WERI-Rb-1 (cell line): Measurements from ENCODE around the gene ANKRD2.

Source experiments
- DNase-seq: peaks from one replicate; pipeline ENCODE4 v3.0.0-alpha.2; 2020
- H3K27ac ChIP-seq: fragments of 250-450 bp; sonication (Bioruptor Pico); 2 replicates; pipeline ENCODE4 v1.5.1; 2020; ENCODE audit warnings: mild to moderate bottlenecking, moderate library complexity
- H3K27me3 ChIP-seq: fragments of 250-450 bp; sonication (Bioruptor Pico); 2 replicates; pipeline ENCODE4 v1.5.1; 2021; ENCODE audit warnings: mild to moderate bottlenecking, low read depth, moderate library complexity; ENCODE audit not compliant: insufficient read depth, severe bottlenecking
- H3K36me3 ChIP-seq: fragments of 250-450 bp; sonication (Bioruptor Pico); 2 replicates; pipeline ENCODE4 v1.5.1; 2020; ENCODE audit warnings: mild to moderate bottlenecking, moderate library complexity
- H3K4me3 ChIP-seq: 2 replicates; pipeline ENCODE4 v1.5.1; 2011; ENCODE audit warnings: low read depth, mild to moderate bottlenecking, control low read depth, low read length
- H3K9me3 ChIP-seq: fragments of 250-450 bp; sonication (Bioruptor Pico); 2 replicates; pipeline ENCODE4 v1.5.1; 2021; ENCODE audit warnings: mild to moderate bottlenecking, moderate library complexity; ENCODE audit not compliant: severe bottlenecking
- CTCF ChIP-seq: IDR thresholded peaks from 2 replicates; pipeline ENCODE4 v1.5.1; 2011; ENCODE audit warnings: low read depth, mild to moderate bottlenecking, control low read depth, inconsistent platforms, low read length

ANKRD2 gene

GRCh38 chr10:97632949-97633884 lies 60.6 kb downstream of the ANKRD2 start, which contains the start of gene MORN4:
Gene MORN4, minus strand, starts transcription at chr10:97633500. Its CDS starts 13,847 bp downstream, at chr10:97619653.
- TF ChIP-seq CTCF = no peak
- DNase-seq = peak; percentile 97
- Histone ChIP-seq H3K36me3 (no peaks in the 10 kb centered on the region), H3K4me3 (peak within 1 kb of the TSS; percentile 80), H3K9me3 (no peaks in the 10 kb centered on the region), H3K27me3 (no peaks in the 10 kb centered on the region), H3K27ac (peak within 1 kb of the TSS; percentile 70)
